Endothelial cell (in vitro differentiated cells): Measurements from ENCODE around the gene RAPGEF1. TPM values are rescaled to one million over a fixed set of nuclear protein-coding genes. Genes with fewer than 3 reads are reported as not detected.
"Not testable (repeated sequence)": the region's sequence is repeated elsewhere in the genome, so short reads cannot be mapped to it uniquely, and the experiment has no call there.

Source experiments
- DNase-seq: peaks from one replicate; pipeline ENCODE4 v3.0.0; 2021; ENCODE audit warnings: low spot score
- H3K27ac Mint-ChIP-seq: one replicate; pipeline ENCODE4 v1.8.0; 2021; ENCODE audit warnings: mixed read lengths, inconsistent platforms; ENCODE audit not compliant: unreplicated experiment
- H3K27me3 Mint-ChIP-seq: one replicate; pipeline ENCODE4 v1.8.0; 2021; ENCODE audit warnings: mild to moderate bottlenecking, moderate library complexity, mixed read lengths, inconsistent platforms; ENCODE audit not compliant: unreplicated experiment
- H3K36me3 Mint-ChIP-seq: one replicate; pipeline ENCODE4 v1.8.0; 2021; ENCODE audit warnings: mild to moderate bottlenecking, low read depth, mixed read lengths, inconsistent platforms; ENCODE audit not compliant: unreplicated experiment
- H3K4me1 Mint-ChIP-seq: one replicate; pipeline ENCODE4 v1.8.0; 2021; ENCODE audit warnings: mild to moderate bottlenecking, mixed read lengths, inconsistent platforms; ENCODE audit not compliant: unreplicated experiment
- H3K4me3 Mint-ChIP-seq: one replicate; pipeline ENCODE4 v1.8.0; 2021; ENCODE audit warnings: mild to moderate bottlenecking, mixed read lengths, inconsistent platforms; ENCODE audit not compliant: unreplicated experiment
- H3K9me3 Mint-ChIP-seq: one replicate; pipeline ENCODE4 v1.8.0; 2021; ENCODE audit warnings: mixed read lengths, inconsistent platforms; ENCODE audit not compliant: unreplicated experiment
- total RNA-seq: library from RNA; stranded (reverse); fragmentation: NEBNext Ultra II Directional; extraction: Animal tissue kit (Norgen Biotek cat#: 25700); gene quantifications from one replicate; pipeline ENCODE4 v1.2.1, GENCODE V29; 2021; ENCODE audit not compliant: unreplicated experiment
- TF ChIP-seq, protein P1 (sequence below): fragments of 200-600 bp; sonication (generic); IDR thresholded peaks from one replicate; pipeline ENCODE4 v1.5.0; 2021; ENCODE audit warnings: antibody characterized with exemption; ENCODE audit not compliant: unreplicated experiment

Gene RAPGEF1
- total RNA-seq, 1 donor from 2014 or later: 226 TPM

DNA sequence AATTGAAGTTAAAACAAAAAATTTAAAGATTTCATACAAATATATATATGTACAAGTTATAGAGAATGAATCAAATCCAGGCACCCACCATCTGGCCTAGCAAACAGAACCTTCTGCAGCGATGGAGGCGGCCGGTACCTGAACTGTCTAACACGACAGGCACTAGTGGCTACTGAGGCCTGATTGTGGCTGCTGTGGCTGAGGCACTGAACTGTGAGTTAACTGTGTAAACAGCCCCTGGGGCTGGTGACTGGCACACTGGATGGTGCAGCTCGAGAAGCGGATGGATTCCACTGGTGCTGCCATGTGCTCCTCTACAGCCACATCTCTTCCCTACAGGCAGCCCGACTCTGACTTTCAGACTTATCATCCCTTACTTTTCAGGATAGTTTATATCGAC, 82.4 kb downstream of the RAPGEF1 start:
- Mint-ChIP-seq H3K27ac (no peak overlapping the region), H3K27me3 (peaks cover 3% of the 10 kb centered on the region), H3K36me3 (peaks cover 4% of the 10 kb centered on the region), H3K4me1 (peaks cover 59% of the 10 kb centered on the region), H3K4me3 (no peak overlapping the region), H3K9me3 (no peaks in the 10 kb centered on the region)
- DNase-seq: no peak
- TF ChIP-seq, protein P1, sequence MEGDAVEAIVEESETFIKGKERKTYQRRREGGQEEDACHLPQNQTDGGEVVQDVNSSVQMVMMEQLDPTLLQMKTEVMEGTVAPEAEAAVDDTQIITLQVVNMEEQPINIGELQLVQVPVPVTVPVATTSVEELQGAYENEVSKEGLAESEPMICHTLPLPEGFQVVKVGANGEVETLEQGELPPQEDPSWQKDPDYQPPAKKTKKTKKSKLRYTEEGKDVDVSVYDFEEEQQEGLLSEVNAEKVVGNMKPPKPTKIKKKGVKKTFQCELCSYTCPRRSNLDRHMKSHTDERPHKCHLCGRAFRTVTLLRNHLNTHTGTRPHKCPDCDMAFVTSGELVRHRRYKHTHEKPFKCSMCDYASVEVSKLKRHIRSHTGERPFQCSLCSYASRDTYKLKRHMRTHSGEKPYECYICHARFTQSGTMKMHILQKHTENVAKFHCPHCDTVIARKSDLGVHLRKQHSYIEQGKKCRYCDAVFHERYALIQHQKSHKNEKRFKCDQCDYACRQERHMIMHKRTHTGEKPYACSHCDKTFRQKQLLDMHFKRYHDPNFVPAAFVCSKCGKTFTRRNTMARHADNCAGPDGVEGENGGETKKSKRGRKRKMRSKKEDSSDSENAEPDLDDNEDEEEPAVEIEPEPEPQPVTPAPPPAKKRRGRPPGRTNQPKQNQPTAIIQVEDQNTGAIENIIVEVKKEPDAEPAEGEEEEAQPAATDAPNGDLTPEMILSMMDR: no peak

DNA sequence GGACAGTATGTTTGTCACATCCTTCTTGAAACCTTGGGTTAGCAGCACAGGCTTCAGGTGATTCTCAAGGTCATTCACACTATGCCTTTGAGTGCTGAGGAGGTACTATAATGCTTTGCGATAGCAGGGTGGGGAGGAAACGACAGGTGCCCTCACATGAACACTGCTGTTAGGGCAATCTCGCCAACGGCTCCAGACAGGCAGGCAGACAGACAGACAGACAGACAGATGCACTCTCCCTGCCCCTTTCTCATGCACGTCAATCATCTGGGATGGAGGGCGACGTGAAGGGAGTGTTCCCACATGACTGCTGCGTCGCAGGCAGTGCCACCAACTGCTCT, 82.9 kb downstream of the RAPGEF1 start:
- no peak for DNase-seq
- H3K4me3 Mint-ChIP-seq: no peak overlapping the region
- H3K4me1 Mint-ChIP-seq: peaks cover 55% of the 10 kb centered on the region
- H3K27ac Mint-ChIP-seq: peak overlapping the region; percentile 84
- TF ChIP-seq, protein P1: no peak
- peaks cover 3% of the 10 kb centered on the region for H3K27me3 Mint-ChIP-seq
- H3K9me3 Mint-ChIP-seq: no peaks in the 10 kb centered on the region
- H3K36me3 Mint-ChIP-seq: peaks cover 4% of the 10 kb centered on the region

DNA sequence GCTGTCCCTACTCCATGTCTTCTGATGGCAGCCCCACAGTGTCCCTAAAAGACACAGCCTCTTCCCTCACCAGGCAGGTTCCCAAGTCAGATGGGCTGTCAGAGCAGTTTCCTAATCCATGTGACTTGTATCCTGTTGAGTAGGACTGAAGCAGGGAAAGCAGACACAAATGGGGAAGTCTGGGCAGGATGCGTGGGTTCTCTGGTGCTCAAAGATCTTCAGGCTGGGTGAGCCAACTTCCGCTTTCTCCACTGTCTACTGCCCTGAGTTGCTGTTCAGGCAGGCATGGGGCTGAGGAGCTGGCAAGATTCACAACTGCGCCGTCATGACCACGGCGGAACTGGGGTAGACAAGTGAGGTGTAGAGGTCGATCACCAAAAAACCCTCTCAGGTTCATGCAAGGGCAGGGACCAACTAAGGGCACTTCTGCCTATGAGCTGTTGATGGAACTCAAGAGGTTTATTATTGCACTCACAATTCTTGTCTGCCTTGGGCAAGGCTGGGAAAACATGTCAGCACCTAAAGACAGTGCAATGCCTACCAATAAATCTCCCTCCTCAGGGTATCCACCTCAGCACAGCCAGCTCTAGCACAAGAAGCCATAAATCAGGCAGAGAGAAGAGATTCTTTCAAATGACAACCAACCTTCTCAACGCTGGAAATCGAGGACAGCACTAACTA, 83.4 kb downstream of the RAPGEF1 start:
- peaks cover 54% of the 10 kb centered on the region for H3K4me1 Mint-ChIP-seq
- H3K9me3 Mint-ChIP-seq: no peaks in the 10 kb centered on the region

DNA sequence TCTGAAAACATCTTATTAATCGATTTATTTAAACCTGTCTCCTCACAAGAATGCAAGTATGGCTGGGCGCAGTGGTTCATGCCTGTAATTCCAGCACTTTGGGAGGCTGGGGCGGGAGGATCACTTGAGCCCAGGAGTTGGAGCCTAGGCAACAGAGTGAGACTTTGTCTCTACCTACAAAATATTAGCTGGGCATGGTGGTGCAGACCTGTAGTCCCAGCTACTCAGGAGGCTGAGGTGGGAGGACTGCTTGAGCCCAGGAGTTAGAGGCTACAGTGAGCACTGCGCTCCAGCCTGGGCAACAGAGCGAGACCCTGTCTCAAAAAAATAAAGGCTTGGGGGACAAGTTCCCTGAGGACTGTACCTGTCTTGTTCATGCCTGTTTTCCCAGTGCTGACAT, 85.5 kb downstream of the RAPGEF1 start:
- H3K9me3 Mint-ChIP-seq, H3K27me3 Mint-ChIP-seq, H3K27ac Mint-ChIP-seq, DNase-seq, H3K4me3 Mint-ChIP-seq: not testable (repeated sequence)
- Mint-ChIP-seq H3K36me3 (peaks cover 13% of the 10 kb centered on the region), H3K4me1 (peaks cover 46% of the 10 kb centered on the region)

More for the DNA sequence above, 83.4 kb downstream of the RAPGEF1 start:
- Mint-ChIP-seq H3K27me3 (peaks cover 3% of the 10 kb centered on the region), H3K27ac (peak overlapping the region; percentile 84), H3K36me3 (peaks cover 4% of the 10 kb centered on the region), H3K4me3 (peak overlapping the region; percentile 20)
- TF ChIP-seq, protein P1: no peak
- DNase-seq: peak; percentile 31

DNA sequence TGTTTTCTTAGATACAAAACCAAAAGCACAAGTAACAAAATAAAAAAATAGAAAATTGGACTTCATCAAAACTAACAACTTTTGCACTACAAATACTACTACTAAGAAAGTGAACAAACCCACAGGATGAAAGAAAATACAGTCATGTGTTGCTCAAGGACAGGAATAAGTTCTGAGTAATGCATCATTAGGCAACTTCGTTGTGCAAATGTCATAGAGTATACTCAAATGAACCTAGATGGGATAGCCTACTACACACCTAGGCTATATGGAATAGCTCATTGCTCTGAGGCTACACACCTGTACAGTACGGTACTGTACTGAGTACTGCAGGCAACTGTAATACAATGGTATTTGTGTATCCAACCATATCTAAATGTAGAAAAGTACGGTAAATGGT, 88.3 kb downstream of the RAPGEF1 start:
- no peak overlapping the region for H3K4me3 Mint-ChIP-seq
- no peak for DNase-seq
- peaks cover 22% of the 10 kb centered on the region for H3K36me3 Mint-ChIP-seq
- H3K9me3 Mint-ChIP-seq: no peaks in the 10 kb centered on the region
- H3K27me3 Mint-ChIP-seq: no peaks in the 10 kb centered on the region
- H3K4me1 Mint-ChIP-seq: peaks cover 24% of the 10 kb centered on the region
- TF ChIP-seq, protein P1: no peak
- H3K27ac Mint-ChIP-seq: no peak overlapping the region
